Naive thymus-derived CD8-positive, alpha-beta T cell (primary cell): ENCODE results near the gene FBXL2. TPM values are rescaled to one million over a fixed set of nuclear protein-coding genes. Genes with fewer than 3 reads are reported as not detected.
"Not testable (repeated sequence)": the region's sequence is repeated elsewhere in the genome, so short reads cannot be mapped to it uniquely, and the experiment has no call there.

Source experiments
- ATAC-seq, 2 donors: fragments of 150-1000 bp; cut with Tn5 transposase in 1 of 2; sonication (Bioruptor Pico), chemical (Tn5 transposase) in 1 of 2; 1 replicate in 1 of 2; 2 replicates in 1 of 2; pipeline ENCODE4 v1.10.0; 2021; ENCODE audit warnings: mild to moderate bottlenecking in 2 of 2, moderate library complexity in 2 of 2
- POLR2A ChIA-PET: fragments of 350-600 bp; sonication (Branson Sonifier 250); formaldehyde crosslinking; loops from one replicate; lab custom pipeline; 2021; ENCODE audit warnings: antibody characterized with exemption; lab: Charles Lee
- DNase-seq, 10 donors: peaks; one replicate each; pipeline versions ENCODE4 v3.0.0 to v3.0.0-alpha.2; 2020 to 2022
- H3K27ac Mint-ChIP-seq, 10 donors: one replicate each; pipeline ENCODE4 v1.8.0; 2020 to 2022; ENCODE audit warnings: mild to moderate bottlenecking in 10 of 10, mixed read lengths in 10 of 10, moderate library complexity in 4 of 10, inconsistent platforms in 1 of 10
- H3K27me3 Mint-ChIP-seq, 5 donors: one replicate each; pipeline ENCODE4 v1.8.0; 2021 to 2022; ENCODE audit warnings: mixed read lengths in 5 of 5
- H3K36me3 Mint-ChIP-seq, 3 donors: one replicate each; pipeline ENCODE4 v1.8.0; 2020 to 2022; ENCODE audit warnings: mixed read lengths in 3 of 3, mild to moderate bottlenecking in 2 of 3, inconsistent platforms in 1 of 3
- H3K4me1 Mint-ChIP-seq, 4 donors: one replicate each; pipeline ENCODE4 v1.8.0; 2021 to 2022; ENCODE audit warnings: mixed read lengths in 4 of 4
- H3K4me3 Mint-ChIP-seq, 10 donors: one replicate each; pipeline ENCODE4 v1.8.0; 2020 to 2022; ENCODE audit warnings: mild to moderate bottlenecking in 10 of 10, mixed read lengths in 10 of 10, moderate library complexity in 6 of 10, inconsistent platforms in 1 of 10
- H3K9me3 Mint-ChIP-seq, 9 donors: one replicate each; pipeline ENCODE4 v1.8.0; 2020 to 2022; ENCODE audit warnings: mixed read lengths in 9 of 9, mild to moderate bottlenecking in 3 of 9, inconsistent platforms in 1 of 9, moderate library complexity in 1 of 9
- polyA plus RNA-seq, 3 donors: library from polyadenylated mRNA; unstranded; fragments of 300-500 nt; fragmentation: Illumina TruSeq; gene quantifications; one replicate each; pipeline ENCODE4 v1.2.3, GENCODE V29; 2021
- total RNA-seq, 8 experiments: library from RNA in 2 of 8; stranded (reverse) in 2 of 8; gene quantifications; one replicate each; pipeline ENCODE4 v1.2.3 and lab custom pipeline; 2021 to 2026

FBXL2 gene
- total and polyA plus RNA-seq, 5 experiments from 2014 or later = 0.03 to 0.39 TPM; not detected in 3

- no peak overlapping the region for H3K27ac Mint-ChIP-seq
- H3K9me3 Mint-ChIP-seq = no peaks in the 10 kb centered on the region
- ATAC-seq (no peak), DNase-seq (no peak)
- peaks cover 0 to 43% (median 20%) of the 10 kb centered on the region in 3 donors for H3K36me3 Mint-ChIP-seq
- H3K4me1 Mint-ChIP-seq = peaks cover 22 to 52% (median 40%) of the 10 kb centered on the region in 4 donors
- no peaks in the 10 kb centered on the region for H3K27me3 Mint-ChIP-seq
- H3K4me3 Mint-ChIP-seq = no peak overlapping the region
- POLR2A ChIA-PET = no interaction called here
Observed at GRCh38 chr3:33425453-33425852, 148.2 kb downstream of the FBXL2 start.

GRCh38 chr3:33426068-33426467, 148.8 kb downstream of the FBXL2 start:
- DNase-seq = no peak
- Mint-ChIP-seq H3K36me3 (peaks cover 0 to 40% (median 16%) of the 10 kb centered on the region in 3 donors), H3K27ac (peak overlapping the region in 2 of 10 donors; percentile 19 to 62), H3K4me1 (peaks cover 29 to 54% (median 45%) of the 10 kb centered on the region in 4 donors), H3K27me3 (no peaks in the 10 kb centered on the region), H3K9me3 (no peaks in the 10 kb centered on the region), H3K4me3 (no peak overlapping the region)
- no peak for ATAC-seq
- POLR2A ChIA-PET = no interaction called here

GRCh38 chr3:33426630-33427317, 149.5 kb downstream of the FBXL2 start:
- DNase-seq (no peak), ATAC-seq (no peak)
- POLR2A ChIA-PET = interaction anchor here (0.5 kb wide), 1 partner anchor 910 kb away, joined by 3 read pairs; no protein-coding TSS in a partner anchor
- no peak overlapping the region for H3K4me3 Mint-ChIP-seq
- H3K27me3 Mint-ChIP-seq = no peaks in the 10 kb centered on the region
- H3K9me3 Mint-ChIP-seq = no peaks in the 10 kb centered on the region
- peaks cover 35 to 61% (median 52%) of the 10 kb centered on the region in 4 donors for H3K4me1 Mint-ChIP-seq
- peaks cover 0 to 40% (median 12%) of the 10 kb centered on the region in 3 donors for H3K36me3 Mint-ChIP-seq
- peak overlapping the region in 2 of 10 donors; percentile 19 to 40 for H3K27ac Mint-ChIP-seq

GRCh38 chr3:33428734-33429133, 151.5 kb downstream of the FBXL2 start:
- H3K36me3 Mint-ChIP-seq = peaks cover 0 to 26% (median 7%) of the 10 kb centered on the region in 3 donors
- H3K4me3 Mint-ChIP-seq = peak overlapping the region in 3 of 10 donors; percentile 1 to 44 (median 20)
- no peaks in the 10 kb centered on the region for H3K27me3 Mint-ChIP-seq
- no peak for DNase-seq
- peak overlapping the region in 6 of 10 donors; percentile 7 to 78 (median 35) for H3K27ac Mint-ChIP-seq
- H3K9me3 Mint-ChIP-seq = no peaks in the 10 kb centered on the region
- peaks cover 36 to 75% (median 68%) of the 10 kb centered on the region in 4 donors for H3K4me1 Mint-ChIP-seq
- no peak for ATAC-seq
- POLR2A ChIA-PET = interaction anchor here (0.6 to 0.9 kb wide), 2 partner anchors 9 to 12 kb away, joined by 3 to 4 read pairs; partner anchors contain the start of gene UBP1

GRCh38 chr3:33429306-33429705, 152.1 kb downstream of the FBXL2 start:
- H3K36me3 Mint-ChIP-seq = peaks cover 0 to 24% (median 8%) of the 10 kb centered on the region in 3 donors
- DNase-seq, H3K27me3 Mint-ChIP-seq, H3K9me3 Mint-ChIP-seq, ATAC-seq: not testable (repeated sequence)
- POLR2A ChIA-PET = interaction anchor here (1.1 kb wide), 1 partner anchor 10 kb away, joined by 9 read pairs; the partner anchor contains the start of gene UBP1
- H3K4me3 Mint-ChIP-seq = peak overlapping the region in 4 of 10 donors; percentile 8 to 44 (median 26)
- H3K27ac Mint-ChIP-seq = peak overlapping the region in 5 of 10 donors; percentile 13 to 67 (median 60)
- H3K4me1 Mint-ChIP-seq = peaks cover 38 to 81% (median 72%) of the 10 kb centered on the region in 4 donors

GRCh38 chr3:33430061-33430460, 152.8 kb downstream of the FBXL2 start:
- DNase-seq = no peak
- Mint-ChIP-seq H3K27ac (peak overlapping the region in 8 of 10 donors; percentile 13 to 63 (median 50)), H3K27me3 (no peaks in the 10 kb centered on the region), H3K4me1 (peaks cover 38 to 87% (median 71%) of the 10 kb centered on the region in 4 donors), H3K36me3 (peaks cover 0 to 16% (median 5%) of the 10 kb centered on the region in 3 donors), H3K9me3 (no peaks in the 10 kb centered on the region), H3K4me3 (peak overlapping the region in 6 of 10 donors; percentile 8 to 47 (median 26))
- POLR2A ChIA-PET = interaction anchor here (1.1 kb wide), 1 partner anchor 10 kb away, joined by 9 read pairs; the partner anchor contains the start of gene UBP1
- ATAC-seq = no peak

GRCh38 chr3:33430571-33430970, 153.3 kb downstream of the FBXL2 start:
- Mint-ChIP-seq H3K27ac (peak overlapping the region in 6 of 10 donors; percentile 13 to 77 (median 61)), H3K9me3 (no peaks in the 10 kb centered on the region), H3K36me3 (peaks cover 0 to 14% (median 3%) of the 10 kb centered on the region in 3 donors), H3K4me3 (peak overlapping the region in 4 of 10 donors; percentile 21 to 36 (median 26)), H3K4me1 (peaks cover 40 to 90% (median 71%) of the 10 kb centered on the region in 4 donors), H3K27me3 (no peaks in the 10 kb centered on the region)
- no peak for ATAC-seq
- POLR2A ChIA-PET = interaction anchor here (1.1 kb wide), 1 partner anchor 9 kb away, joined by 9 read pairs; the partner anchor contains the start of gene UBP1
- no peak for DNase-seq

- Mint-ChIP-seq H3K4me3 (peak overlapping the region in 3 of 10 donors; percentile 35 to 68 (median 40)), H3K27ac (peak overlapping the region in 3 of 10 donors; percentile 9 to 58 (median 30)), H3K9me3 (no peaks in the 10 kb centered on the region), H3K36me3 (peaks cover 0 to 14% (median 2%) of the 10 kb centered on the region in 3 donors), H3K4me1 (peaks cover 46 to 97% (median 82%) of the 10 kb centered on the region in 4 donors), H3K27me3 (no peaks in the 10 kb centered on the region)
- ATAC-seq (no peak), DNase-seq (no peak)
- POLR2A ChIA-PET = interaction anchor here (0.6 kb wide), 1 partner anchor 336 kb away, joined by 3 read pairs; no protein-coding TSS in a partner anchor
Observed at GRCh38 chr3:33433843-33434242, 156.6 kb downstream of the FBXL2 start.

Other genes with a start within 250 kb of the FBXL2 start
- 10 to 100 TPM; 18.7 to 27.0 TPM for gene GLB1, start 180.3 kb upstream of the FBXL2 start, total RNA-seq
- gene GLB1, start 180.3 kb upstream of the FBXL2 start, polyA plus RNA-seq = 10 to 100 TPM; 12.7 to 17.0 (median 16.3) TPM
- gene TMPPE, start 180.3 kb upstream of the FBXL2 start, total RNA-seq = 1 to 10 TPM; 6.9 TPM
- under 1 TPM; 0.14 to 0.77 (median 0.64) TPM for gene TMPPE, start 180.3 kb upstream of the FBXL2 start, polyA plus RNA-seq
- 10 to 100 TPM; 36.0 to 45.7 TPM for gene CRTAP, start 163.4 kb upstream of the FBXL2 start, total RNA-seq
- gene CRTAP, start 163.4 kb upstream of the FBXL2 start, polyA plus RNA-seq = 10 to 100 TPM; 25.4 to 52.5 (median 36.0) TPM
- gene SUSD5, start 58.6 kb upstream of the FBXL2 start, total RNA-seq = not detected
- not detected for gene SUSD5, start 58.6 kb upstream of the FBXL2 start, polyA plus RNA-seq
- gene UBP1, start 163.0 kb downstream of the FBXL2 start, total RNA-seq = 10 to 100 TPM; 93.1 to 98.9 TPM
- 10 to 100 TPM in 2 of 3 donors, 1 to 10 TPM in 1; 9.0 to 12.6 (median 12.3) TPM for gene UBP1, start 163.0 kb downstream of the FBXL2 start, polyA plus RNA-seq